Activated T-cell treated with anti-CD3 and anti-CD28 coated beads, Interleukin-2, amount 50 U/mL, for 24 hours (primary cell): ENCODE data around the gene FAM204A.

ENCODE experiments used
- DNase-seq: peaks from one replicate; pipeline ENCODE4 v3.0.0-alpha.2; 2020
- H3K27ac Mint-ChIP-seq: 2 replicates; pipeline ENCODE4 v1.8.0; 2020; ENCODE audit warnings: mild to moderate bottlenecking, mixed read lengths
- H3K27me3 Mint-ChIP-seq: 2 replicates; pipeline ENCODE4 v1.8.0; 2020; ENCODE audit warnings: mixed read lengths
- H3K36me3 Mint-ChIP-seq: 2 replicates; pipeline ENCODE4 v1.8.0; 2020; ENCODE audit warnings: low read depth, mixed read lengths
- H3K4me1 Mint-ChIP-seq: 2 replicates; pipeline ENCODE4 v1.8.0; 2020; ENCODE audit warnings: low read depth, mixed read lengths
- H3K4me3 Mint-ChIP-seq: 2 replicates; pipeline ENCODE4 v1.8.0; 2020; ENCODE audit warnings: mild to moderate bottlenecking, moderate library complexity, mixed read lengths
- H3K9me3 Mint-ChIP-seq: 2 replicates; pipeline ENCODE4 v1.8.0; 2020; ENCODE audit warnings: mixed read lengths

FAM204A gene

DNA sequence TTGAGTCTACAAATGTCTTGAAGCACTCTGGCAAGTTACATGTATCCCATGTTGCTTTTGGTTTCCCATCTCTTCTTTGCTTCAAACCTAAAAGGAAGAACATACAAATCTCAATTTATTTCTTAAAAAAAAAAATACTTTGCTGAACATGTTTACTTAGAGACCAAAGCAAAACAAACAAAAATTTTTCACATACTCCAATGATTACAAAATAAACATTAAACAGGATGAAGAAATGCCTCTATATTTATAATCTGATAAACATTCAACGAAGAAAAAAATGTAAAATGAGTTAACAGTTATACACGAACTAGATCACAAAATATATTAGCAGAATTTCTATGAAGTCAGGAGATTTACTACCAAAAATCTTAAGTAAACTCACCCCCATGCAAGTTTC, 31.3 kb downstream of the FAM204A start:
- H3K9me3 Mint-ChIP-seq, result no peaks in the 10 kb centered on the region
- no peak overlapping the region for H3K27ac Mint-ChIP-seq
- H3K4me3 Mint-ChIP-seq, result no peak overlapping the region
- peaks cover 87% of the 10 kb centered on the region for H3K36me3 Mint-ChIP-seq
- no peaks in the 10 kb centered on the region for H3K4me1 Mint-ChIP-seq
- no peaks in the 10 kb centered on the region for H3K27me3 Mint-ChIP-seq
- DNase-seq, result no peak

DNA sequence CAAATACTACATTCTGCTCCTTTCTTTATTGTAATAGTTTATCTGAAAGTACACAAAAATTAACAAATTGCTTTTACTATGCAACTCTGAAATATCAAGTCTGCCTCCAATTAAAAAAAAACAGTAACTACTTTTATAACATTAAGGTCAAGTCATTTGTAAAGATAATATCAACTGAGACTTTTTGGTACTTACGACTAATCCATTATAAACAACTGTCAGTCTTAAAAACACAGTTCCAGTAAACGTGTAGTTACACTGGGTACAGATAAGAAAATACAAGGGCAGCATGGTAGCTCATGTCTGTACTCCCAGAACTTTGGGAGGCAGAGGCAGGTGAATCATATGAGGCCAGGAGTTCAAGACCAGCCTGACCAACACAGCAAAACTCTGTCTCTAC, 32.2 kb downstream of the FAM204A start:
- Mint-ChIP-seq H3K9me3 (no peaks in the 10 kb centered on the region), H3K27ac (no peak overlapping the region), H3K36me3 (peaks cover 91% of the 10 kb centered on the region), H3K4me1 (no peaks in the 10 kb centered on the region), H3K27me3 (no peaks in the 10 kb centered on the region), H3K4me3 (no peak overlapping the region)
- no peak for DNase-seq

DNA sequence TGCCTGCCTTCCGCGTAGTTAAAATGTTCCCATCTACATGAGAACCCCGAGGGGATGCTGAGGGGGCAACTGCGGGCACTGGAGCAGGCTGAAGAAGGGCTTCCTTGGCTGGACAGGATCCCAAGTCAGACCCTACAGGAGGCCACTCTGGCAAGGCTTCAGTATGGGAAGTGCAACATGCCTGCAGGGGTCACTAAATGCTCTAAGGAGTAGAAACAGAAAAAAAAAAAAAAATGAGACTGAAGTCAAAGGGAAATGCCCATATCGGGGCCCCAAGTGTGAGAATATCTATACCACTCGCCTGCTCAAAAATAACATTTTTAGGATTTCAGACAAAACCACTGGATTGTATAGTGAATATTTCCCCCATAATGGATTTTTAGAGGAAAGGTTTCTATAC, 33.5 kb downstream of the FAM204A start:
- no peak overlapping the region for H3K27ac Mint-ChIP-seq

DNA sequence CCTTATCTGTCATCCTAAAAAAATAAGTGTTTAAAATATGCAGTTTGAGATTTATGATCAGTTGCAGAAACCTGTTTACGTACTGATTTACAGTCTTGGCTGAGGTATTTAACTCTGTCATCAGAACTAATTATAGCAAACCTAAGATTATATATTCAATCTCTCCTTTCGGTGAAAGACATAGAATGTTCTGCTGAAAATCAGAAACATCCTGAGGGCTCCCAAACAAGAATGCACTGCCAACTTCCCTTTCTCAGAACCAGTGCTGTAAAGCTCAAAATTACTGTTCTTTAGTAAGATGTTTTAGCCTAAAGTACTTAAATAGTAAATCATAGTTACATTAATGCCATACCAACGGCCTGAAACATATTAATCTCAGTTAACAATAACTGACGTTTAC, 34.3 kb downstream of the FAM204A start:
- Mint-ChIP-seq H3K9me3 (no peaks in the 10 kb centered on the region), H3K27ac (no peak overlapping the region), H3K36me3 (peaks cover 86% of the 10 kb centered on the region), H3K27me3 (no peaks in the 10 kb centered on the region), H3K4me1 (no peaks in the 10 kb centered on the region), H3K4me3 (no peak overlapping the region)
- no peak for DNase-seq

More for the DNA sequence above, 33.5 kb downstream of the FAM204A start:
- Mint-ChIP-seq H3K27me3 (no peaks in the 10 kb centered on the region), H3K9me3 (no peaks in the 10 kb centered on the region), H3K36me3 (peaks cover 94% of the 10 kb centered on the region), H3K4me3 (no peak overlapping the region), H3K4me1 (no peaks in the 10 kb centered on the region)
- no peak for DNase-seq

DNA sequence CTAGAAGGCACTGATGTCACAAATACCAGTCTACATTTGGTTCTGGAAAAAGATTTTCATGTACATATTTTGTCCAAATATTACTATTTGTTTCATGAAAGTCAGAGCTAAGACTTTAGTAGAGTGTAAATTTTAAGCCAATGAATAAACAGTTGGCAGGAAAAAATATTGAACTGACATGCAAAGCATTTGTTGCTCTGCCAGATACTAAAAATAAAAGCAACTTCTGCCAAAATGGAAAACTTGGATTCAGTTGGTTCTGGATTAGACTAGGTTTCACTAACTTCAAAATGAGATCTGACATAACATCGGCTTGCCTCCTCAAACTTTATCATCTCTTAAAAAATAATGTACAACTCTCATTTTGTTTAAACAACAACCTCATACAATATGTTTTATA, 34.9 kb downstream of the FAM204A start:
- DNase-seq, result no peak
- H3K27me3 Mint-ChIP-seq, result no peaks in the 10 kb centered on the region
- no peak overlapping the region for H3K27ac Mint-ChIP-seq
- no peak overlapping the region for H3K4me3 Mint-ChIP-seq
- H3K9me3 Mint-ChIP-seq, result no peaks in the 10 kb centered on the region
- peaks cover 80% of the 10 kb centered on the region for H3K36me3 Mint-ChIP-seq
- no peaks in the 10 kb centered on the region for H3K4me1 Mint-ChIP-seq

DNA sequence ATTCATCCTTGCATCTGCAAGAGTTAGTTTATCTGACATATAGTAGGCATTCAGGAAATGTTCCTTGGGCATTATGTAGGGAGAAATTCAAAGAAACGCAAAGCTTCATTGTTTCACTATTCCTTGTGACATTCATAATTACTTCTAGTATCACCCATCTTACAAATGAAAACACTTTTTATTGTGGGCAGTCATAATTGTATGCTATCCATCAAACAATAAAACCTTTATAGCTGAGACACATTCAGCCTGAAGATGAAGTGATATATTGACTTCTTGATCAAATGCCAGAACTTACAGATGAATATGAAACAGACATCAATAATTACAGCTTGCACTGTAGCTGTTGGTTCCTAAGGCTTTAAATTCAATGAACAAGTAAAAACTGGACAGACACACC, 36.4 kb downstream of the FAM204A start:
- no peak overlapping the region for H3K27ac Mint-ChIP-seq
- no peaks in the 10 kb centered on the region for H3K9me3 Mint-ChIP-seq
- H3K4me1 Mint-ChIP-seq, result no peaks in the 10 kb centered on the region
- no peaks in the 10 kb centered on the region for H3K27me3 Mint-ChIP-seq
- peaks cover 65% of the 10 kb centered on the region for H3K36me3 Mint-ChIP-seq
- no peak for DNase-seq
- H3K4me3 Mint-ChIP-seq, result no peak overlapping the region

DNA sequence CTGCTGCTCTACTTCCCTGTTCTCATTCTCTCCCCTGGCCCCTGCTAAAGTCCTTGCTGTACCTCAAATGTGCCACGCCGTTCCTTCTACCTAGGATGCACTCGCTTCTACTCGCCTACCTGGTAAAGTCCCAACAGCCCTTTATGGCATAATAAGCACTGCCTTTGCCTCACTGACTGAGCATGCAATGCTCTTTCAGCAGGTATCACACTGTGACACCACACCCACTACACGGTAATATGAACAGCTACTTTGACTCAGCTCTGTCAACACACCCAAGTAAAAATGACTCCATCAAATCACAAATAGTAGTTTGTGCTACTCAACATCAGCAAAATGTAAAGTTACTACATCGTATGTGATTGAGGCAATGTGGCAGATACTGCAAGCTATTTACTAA, 37.6 kb downstream of the FAM204A start:
- no peaks in the 10 kb centered on the region for H3K4me1 Mint-ChIP-seq
- H3K36me3 Mint-ChIP-seq, result peaks cover 60% of the 10 kb centered on the region
- no peak for DNase-seq
- H3K9me3 Mint-ChIP-seq, result no peaks in the 10 kb centered on the region
- H3K27ac Mint-ChIP-seq, result no peak overlapping the region
- H3K4me3 Mint-ChIP-seq, result no peak overlapping the region
- no peaks in the 10 kb centered on the region for H3K27me3 Mint-ChIP-seq

DNA sequence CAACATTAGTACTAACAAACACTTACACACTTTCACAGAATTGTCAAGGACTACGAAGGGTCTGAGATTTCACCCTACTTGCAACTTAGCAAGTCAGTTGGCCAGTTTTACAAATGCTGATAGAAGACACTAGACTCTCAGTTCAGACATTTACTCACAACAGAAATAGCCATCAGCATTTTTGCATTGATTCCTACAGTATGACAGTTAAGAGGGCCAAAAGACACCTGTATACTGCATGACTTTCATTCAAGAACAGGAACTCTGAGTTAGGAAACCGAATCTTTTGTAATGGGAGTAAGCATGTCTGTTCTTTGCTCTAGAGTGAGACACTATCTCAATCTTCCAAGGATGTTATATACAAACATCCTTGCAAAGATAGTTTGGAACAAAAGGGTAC, 40.9 kb downstream of the FAM204A start:
- no peaks in the 10 kb centered on the region for H3K4me1 Mint-ChIP-seq
- no peak for DNase-seq
- no peak overlapping the region for H3K27ac Mint-ChIP-seq
- peaks cover 2% of the 10 kb centered on the region for H3K9me3 Mint-ChIP-seq
- H3K36me3 Mint-ChIP-seq, result peaks cover 40% of the 10 kb centered on the region
- no peak overlapping the region for H3K4me3 Mint-ChIP-seq
- H3K27me3 Mint-ChIP-seq, result no peaks in the 10 kb centered on the region

DNA sequence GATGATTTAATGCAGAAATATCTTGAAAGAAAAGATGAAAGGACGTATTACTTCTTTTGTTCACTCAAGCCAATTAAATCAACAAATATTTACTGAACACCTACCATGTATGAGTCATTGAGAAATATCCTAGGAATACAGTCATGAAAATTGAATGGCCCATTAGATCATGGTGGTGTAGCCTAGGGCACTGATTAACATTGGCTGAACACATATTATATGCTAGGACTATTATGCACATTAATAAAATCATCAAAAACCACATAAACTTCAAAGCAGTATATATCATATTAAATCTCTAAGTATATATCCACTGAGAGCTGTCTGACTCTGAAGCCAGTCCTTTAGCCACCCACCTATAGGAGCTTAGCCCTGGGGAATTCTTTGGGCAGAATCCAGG, 41.8 kb downstream of the FAM204A start:
- peaks cover 31% of the 10 kb centered on the region for H3K36me3 Mint-ChIP-seq

DNA sequence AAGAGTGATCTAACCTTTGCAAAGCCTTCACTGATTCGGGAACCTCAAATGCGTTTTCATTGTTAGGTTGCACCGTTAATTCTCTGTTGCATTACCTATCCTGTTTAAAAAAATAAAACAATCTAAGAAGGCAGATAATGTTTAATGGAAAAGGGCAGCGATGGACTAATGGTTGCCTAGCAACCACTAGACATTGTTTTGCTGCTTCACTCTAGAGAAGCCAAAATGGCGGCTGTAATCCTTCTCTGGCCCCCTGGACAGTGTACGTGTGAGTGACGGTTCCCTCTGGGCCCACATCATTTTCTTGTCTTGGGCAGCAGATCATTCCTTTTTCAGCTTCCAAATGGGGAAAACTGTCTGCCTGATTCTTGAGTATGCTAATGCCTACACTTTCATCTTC, 43.3 kb downstream of the FAM204A start:
- Mint-ChIP-seq H3K4me1 (no peaks in the 10 kb centered on the region), H3K27ac (no peak overlapping the region)

More for the DNA sequence above, 41.8 kb downstream of the FAM204A start:
- no peak overlapping the region for H3K4me3 Mint-ChIP-seq
- H3K9me3 Mint-ChIP-seq, result peaks cover 2% of the 10 kb centered on the region
- DNase-seq, result no peak
- H3K27ac Mint-ChIP-seq, result no peak overlapping the region
- no peaks in the 10 kb centered on the region for H3K4me1 Mint-ChIP-seq
- H3K27me3 Mint-ChIP-seq, result peaks cover under 1% of the 10 kb centered on the region

DNA sequence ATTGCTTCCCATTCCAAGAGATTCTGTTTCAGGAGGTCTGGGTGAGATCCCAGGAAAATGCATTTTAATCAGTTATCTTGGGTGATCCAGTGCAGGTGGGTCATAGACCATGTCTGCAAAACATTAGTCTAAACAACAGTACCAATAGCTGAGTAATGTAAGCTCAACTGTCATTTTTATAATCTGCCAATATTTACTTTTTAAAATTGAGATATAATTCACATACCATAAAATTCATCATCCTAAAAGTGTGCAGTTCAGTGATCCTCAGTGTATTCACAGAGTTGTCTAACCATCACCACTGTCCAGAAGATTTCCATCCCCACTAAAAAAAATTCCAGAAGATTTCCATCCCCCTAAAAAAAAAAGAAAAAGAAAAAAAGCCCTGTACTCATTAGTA, 51.0 kb downstream of the FAM204A start:
- Mint-ChIP-seq H3K27ac (no peak overlapping the region), H3K4me1 (no peaks in the 10 kb centered on the region), H3K4me3 (no peak overlapping the region), H3K36me3 (no peaks in the 10 kb centered on the region), H3K27me3 (peaks cover 47% of the 10 kb centered on the region), H3K9me3 (no peaks in the 10 kb centered on the region)
- no peak for DNase-seq

More for the DNA sequence above, 43.3 kb downstream of the FAM204A start:
- H3K36me3 Mint-ChIP-seq, result peaks cover 17% of the 10 kb centered on the region
- no peak overlapping the region for H3K4me3 Mint-ChIP-seq
- H3K27me3 Mint-ChIP-seq, result peaks cover 8% of the 10 kb centered on the region
- H3K9me3 Mint-ChIP-seq, result peaks cover 2% of the 10 kb centered on the region
- DNase-seq, result no peak

DNA sequence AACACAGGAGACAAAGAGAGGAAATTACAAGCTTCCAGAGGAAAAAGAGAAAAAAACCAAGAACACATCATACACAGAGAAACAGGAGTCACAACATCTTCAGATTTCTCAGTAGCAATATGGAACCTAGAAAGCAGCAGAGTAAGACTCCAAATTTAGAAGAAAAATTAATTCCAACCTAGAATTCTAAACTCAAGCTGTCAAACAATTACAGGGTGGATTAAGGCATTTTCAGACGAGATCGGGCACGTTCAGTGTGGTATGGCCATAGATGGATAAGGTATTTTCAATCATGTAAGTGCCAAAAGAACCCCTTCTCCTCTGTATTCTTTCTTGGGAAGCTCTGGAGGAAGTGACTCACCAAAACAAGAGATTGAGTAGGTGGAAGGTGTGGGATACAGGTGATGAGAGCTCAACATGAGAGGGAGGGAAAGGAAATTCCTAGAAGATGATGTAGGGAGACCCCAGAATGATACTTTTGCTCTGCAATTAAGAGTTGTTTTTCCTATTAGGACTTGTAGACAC, 51.6 kb downstream of the FAM204A start:
- Mint-ChIP-seq H3K36me3 (no peaks in the 10 kb centered on the region), H3K4me1 (no peaks in the 10 kb centered on the region), H3K9me3 (no peaks in the 10 kb centered on the region), H3K27ac (no peak overlapping the region), H3K27me3 (peaks cover 53% of the 10 kb centered on the region), H3K4me3 (no peak overlapping the region)
- DNase-seq, result no peak

DNA sequence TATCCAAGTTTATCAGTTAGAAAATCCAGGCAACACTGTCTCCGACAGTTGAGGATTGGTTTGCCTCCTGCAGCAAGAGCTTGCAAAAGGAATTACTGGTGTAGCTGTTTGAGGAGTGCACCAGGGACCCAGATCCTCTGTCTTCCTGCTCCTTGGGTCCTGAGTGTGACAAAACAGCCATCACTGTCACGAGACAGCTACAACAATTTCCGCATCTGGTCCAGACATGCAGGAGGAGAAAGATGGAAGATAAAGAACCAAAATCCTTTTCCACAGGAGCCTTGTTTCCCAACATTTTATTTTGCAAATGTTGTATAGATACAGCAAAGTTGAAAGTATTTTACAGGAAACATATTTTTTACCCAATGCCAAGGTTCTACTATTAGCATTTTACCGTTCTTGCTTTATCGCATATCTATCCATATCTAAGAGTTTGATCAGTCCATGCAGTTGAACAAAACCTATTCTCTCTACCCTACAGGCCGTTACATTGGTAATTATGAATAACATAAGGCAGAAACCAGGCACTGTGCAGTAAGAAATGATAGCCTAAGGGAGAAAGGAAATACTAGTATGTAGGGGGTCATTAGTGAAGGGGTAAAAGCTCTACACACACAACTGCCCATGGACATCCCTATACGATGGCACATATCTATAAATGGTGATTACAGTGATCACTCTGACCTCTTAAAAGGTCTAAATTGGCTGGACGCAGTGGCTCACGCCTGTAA, 54.9 kb downstream of the FAM204A start:
- Mint-ChIP-seq H3K4me3 (no peak overlapping the region), H3K36me3 (no peaks in the 10 kb centered on the region), H3K27ac (no peak overlapping the region), H3K9me3 (no peaks in the 10 kb centered on the region), H3K27me3 (peaks cover 55% of the 10 kb centered on the region), H3K4me1 (no peaks in the 10 kb centered on the region)
- DNase-seq, result no peak

DNA sequence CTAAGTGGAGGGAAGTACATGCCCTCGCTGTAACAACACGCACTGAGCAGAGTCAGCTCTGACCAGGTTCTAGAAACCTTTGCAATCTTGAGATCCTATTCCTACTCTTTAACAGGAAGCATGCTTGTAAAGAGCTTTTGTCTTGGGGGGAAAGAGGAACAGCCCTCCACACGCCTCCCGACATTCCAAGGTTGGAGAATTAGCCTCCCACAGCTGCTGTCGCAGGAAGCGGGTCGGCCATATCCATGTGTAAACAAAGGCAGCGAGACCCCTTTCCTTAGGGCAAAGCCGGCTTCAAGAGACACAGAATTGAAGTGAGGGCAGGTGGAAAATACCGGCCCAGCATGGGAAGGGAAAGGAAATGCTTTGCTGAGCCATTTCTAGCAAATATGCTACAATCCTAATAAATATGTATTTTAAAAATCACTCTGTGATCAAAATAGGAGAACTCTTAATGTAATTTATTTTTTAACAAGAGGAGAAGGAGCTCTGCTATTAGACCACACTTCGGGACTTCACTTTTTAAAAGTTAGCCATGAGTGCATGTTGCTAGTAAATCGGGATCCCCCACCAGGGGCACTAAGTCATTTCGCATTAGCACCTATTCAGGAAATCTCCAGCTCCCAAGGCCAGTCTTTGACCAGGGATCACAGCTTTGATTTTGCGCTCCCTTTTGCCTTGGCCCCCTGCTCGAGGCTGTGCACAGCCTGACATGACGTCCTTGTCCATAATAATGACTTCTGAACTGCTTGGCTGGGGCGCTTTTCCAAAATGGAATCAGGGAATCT, 55.9 kb downstream of the FAM204A start:
- no peak for DNase-seq
- H3K4me3 Mint-ChIP-seq, result no peak overlapping the region
- no peak overlapping the region for H3K27ac Mint-ChIP-seq
- H3K4me1 Mint-ChIP-seq, result no peaks in the 10 kb centered on the region
- H3K9me3 Mint-ChIP-seq, result no peaks in the 10 kb centered on the region
- peaks cover 49% of the 10 kb centered on the region for H3K27me3 Mint-ChIP-seq
- H3K36me3 Mint-ChIP-seq, result no peaks in the 10 kb centered on the region

DNA sequence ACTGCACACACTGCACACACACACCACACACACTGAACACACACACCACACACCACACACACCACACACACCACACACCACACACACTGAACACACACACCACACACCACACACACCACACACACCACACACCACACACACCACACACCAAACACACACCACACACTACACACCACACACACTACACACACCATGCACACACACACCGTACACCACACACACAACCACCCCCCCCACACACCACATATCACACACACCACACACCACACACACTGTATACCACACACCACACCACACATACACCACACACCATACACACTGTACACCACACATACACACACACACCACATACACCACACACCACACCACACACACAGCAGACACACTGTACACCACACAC, 59.5 kb downstream of the FAM204A start:
- Mint-ChIP-seq H3K4me3 (no peak overlapping the region), H3K27ac (no peak overlapping the region), H3K27me3 (peaks cover 38% of the 10 kb centered on the region), H3K36me3 (no peaks in the 10 kb centered on the region), H3K9me3 (peaks cover 4% of the 10 kb centered on the region), H3K4me1 (no peaks in the 10 kb centered on the region)
- DNase-seq, result no peak
